Measurements from ENCODE around the gene PPP1R3F.
A peak's percentile ranks its signal among the peaks of the same experiment; 100 is the strongest.
"Not testable (repeated sequence)": the region's sequence is repeated elsewhere in the genome, so short reads cannot be mapped to it uniquely, and the experiment has no call there.

PPP1R3F gene

DNA sequence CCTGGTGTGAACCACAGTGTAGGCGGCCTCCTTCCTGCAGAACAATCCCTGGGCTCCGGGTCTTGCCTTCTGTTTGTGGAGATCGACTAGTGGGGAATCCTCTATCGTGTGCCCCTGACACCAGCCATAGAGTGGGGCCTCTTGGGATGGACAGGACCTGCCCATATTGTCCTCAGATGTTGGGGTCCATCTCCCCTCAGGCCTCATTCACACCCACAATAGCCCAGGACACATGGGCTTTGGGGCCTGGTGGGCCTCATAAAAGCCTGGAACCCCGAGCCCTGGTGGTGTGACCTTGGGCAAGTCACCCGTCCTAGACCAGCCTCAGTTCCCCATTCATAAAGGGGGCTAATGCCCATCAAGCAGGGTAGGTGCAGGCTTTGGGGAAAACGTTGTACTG lies 20.6 kb downstream of the PPP1R3F start:
- no peak for DNase-seq (ENCODE audit: low spot score)
- in situ Hi-C loops (cut with MboI; ENCODE audit: low sequenced_read_pairs, unreplicated experiment), result no loop called here
- no peak for TF ChIP-seq CTCF (IDR thresholded peaks at IDR 0.05; ENCODE audit: borderline replicate concordance, control extremely low read depth, extremely low read depth, insufficient read depth, missing control alignments)

DNA sequence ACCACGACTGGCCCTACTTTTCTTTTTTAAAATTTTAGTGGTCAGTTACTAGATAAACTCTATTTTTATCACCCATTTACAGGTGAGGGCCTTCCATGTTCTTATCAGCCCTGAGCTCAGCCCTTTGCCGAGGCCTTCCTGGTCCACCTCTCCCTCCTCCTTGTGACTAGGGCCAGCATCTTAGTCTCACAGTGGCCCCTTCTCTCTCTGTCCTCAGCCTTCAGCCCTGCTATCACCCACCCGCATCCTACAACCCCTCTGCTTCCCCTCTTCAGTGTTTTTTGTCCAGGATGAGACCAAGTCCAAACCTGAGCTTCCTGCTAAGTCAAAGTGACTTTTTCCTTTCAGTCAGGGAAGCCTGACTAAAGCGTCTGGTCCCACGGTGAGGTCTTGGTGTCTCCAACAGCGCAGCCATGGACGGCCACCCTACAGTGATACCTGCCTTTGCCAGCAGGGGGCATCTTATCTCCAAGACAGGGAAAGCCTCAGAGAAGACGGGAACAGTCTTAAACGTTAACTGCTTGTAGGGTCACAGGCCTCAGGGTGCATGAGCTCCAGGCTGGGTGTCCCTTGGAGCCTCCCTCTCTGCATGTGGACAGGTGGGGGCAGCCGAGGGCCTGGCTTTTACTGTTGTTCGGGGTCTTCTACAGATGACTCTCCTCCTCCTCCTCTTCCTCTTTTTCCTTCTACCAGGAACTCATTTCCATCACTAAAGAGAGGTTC lies 22.2 kb downstream of the PPP1R3F start:
- in situ Hi-C loops (cut with MboI; ENCODE audit: low sequenced_read_pairs, unreplicated experiment), result no loop called here
- peak; percentile 60 for DNase-seq (ENCODE audit: low spot score)
- TF ChIP-seq CTCF (IDR thresholded peaks at IDR 0.05; ENCODE audit: borderline replicate concordance, control extremely low read depth, extremely low read depth, insufficient read depth, missing control alignments), result peak; percentile 58

DNA sequence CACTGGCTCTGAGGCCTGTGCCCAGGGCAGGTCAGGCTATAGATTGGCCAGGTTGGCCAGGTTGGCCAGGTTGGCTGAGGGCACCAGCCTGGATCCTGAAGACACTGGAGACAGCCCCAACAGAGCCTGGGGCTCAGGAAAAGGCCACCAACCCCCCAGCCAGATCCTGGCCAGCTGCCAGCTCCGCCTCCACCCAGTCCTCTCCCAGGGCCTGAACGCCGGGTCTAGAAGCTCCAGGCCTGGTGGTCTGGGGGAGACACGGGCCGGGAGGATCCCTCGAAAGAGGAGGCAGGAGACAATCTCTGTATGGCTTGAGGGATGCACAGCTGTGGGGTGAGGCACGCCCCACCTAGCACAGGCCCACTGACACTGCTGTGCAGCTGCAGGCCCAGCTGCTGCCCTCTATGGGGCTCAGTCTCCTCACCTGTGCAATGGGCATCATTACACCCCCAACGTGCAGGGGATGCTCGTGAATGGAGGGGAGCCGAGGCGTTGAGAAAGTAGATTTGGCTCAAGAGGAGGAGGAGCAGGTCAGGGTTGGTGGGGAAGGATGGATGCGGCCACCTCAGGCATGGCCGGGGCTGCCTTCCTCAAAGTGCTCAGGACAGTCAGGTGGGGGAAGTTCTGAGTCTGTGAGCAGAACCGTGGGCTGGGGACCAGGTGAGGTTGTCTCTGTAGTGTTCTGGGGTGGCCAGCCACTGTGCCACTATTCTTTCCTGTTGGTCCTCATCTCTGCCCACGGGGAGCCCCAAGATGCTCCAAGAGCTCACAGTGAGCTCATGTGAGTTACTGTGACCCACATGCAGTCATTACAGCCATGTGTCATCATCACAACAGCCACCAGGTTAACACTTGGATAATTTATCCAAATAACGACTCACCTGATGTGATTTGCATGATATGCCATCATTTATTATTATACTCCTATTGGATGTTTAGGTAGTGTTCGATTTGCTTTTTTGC lies 23.1 kb downstream of the PPP1R3F start:
- DNase-seq (ENCODE audit: low spot score), result no peak
- in situ Hi-C loops (cut with MboI; ENCODE audit: low sequenced_read_pairs, unreplicated experiment), result no loop called here
- no peak for TF ChIP-seq CTCF (IDR thresholded peaks at IDR 0.05; ENCODE audit: borderline replicate concordance, control extremely low read depth, extremely low read depth, insufficient read depth, missing control alignments)

- DNase-seq (ENCODE audit: low spot score); in situ Hi-C loops (cut with MboI; ENCODE audit: low sequenced_read_pairs, unreplicated experiment): not testable (repeated sequence)
Observed at GRCh38 chrX:49299293-49299692, 29.7 kb downstream of the PPP1R3F start.

DNA sequence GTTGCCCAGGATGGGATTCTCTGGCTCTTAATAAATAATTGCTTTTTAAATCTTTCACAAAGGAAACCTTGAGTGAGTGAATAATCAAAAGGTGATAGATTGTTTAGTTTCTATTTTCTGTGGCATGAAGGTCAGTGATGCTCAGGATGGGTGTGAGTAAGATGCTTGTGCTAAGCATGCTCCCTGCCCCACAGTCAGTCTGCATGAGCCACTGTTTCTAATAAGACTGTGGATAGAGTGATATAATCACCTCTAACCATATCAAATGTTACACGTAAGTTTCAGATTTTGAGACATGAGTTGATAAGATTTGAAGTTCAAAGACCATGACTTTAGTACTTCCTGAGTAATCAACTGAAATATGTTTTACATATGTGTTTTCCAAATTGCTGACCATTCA lies 31.1 kb downstream of the PPP1R3F start:
- DNase-seq (ENCODE audit: low spot score), result no peak
- no peak for TF ChIP-seq CTCF (IDR thresholded peaks at IDR 0.05; ENCODE audit: borderline replicate concordance, control extremely low read depth, extremely low read depth, insufficient read depth, missing control alignments)
- in situ Hi-C loops (cut with MboI; ENCODE audit: low sequenced_read_pairs, unreplicated experiment), result no loop called here

DNA sequence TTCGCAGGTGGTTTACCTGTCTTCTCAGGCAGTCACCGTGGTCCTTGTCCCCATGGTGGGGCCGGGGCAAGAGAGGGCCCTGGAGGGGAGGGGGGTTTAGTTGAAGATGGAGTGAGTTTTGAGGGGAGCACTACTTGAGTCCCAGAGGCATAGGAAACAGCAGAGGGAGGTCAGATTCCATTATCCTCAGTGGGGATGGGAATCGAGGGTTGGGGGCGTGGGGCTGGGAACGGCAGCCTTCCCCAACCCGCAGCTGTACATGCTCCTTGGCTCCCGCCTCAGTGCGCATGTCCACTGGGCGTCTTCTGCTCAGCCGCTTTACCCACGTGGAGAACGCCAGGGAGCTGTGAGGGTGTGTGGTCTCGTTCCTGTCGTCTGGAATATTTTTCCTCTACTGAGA lies 33.8 kb downstream of the PPP1R3F start, which contains the start of gene GAGE10:
TSS of gene GAGE10 (plus strand) at position 301 of the 400 bp plus-strand sequence. CDS start 1,214 bp downstream, outside the sequence.
- no peak for DNase-seq (ENCODE audit: low spot score)
- in situ Hi-C loops (cut with MboI; ENCODE audit: low sequenced_read_pairs, unreplicated experiment), result no loop called here
- TF ChIP-seq CTCF (IDR thresholded peaks at IDR 0.05; ENCODE audit: borderline replicate concordance, control extremely low read depth, extremely low read depth, insufficient read depth, missing control alignments), result no peak

DNA sequence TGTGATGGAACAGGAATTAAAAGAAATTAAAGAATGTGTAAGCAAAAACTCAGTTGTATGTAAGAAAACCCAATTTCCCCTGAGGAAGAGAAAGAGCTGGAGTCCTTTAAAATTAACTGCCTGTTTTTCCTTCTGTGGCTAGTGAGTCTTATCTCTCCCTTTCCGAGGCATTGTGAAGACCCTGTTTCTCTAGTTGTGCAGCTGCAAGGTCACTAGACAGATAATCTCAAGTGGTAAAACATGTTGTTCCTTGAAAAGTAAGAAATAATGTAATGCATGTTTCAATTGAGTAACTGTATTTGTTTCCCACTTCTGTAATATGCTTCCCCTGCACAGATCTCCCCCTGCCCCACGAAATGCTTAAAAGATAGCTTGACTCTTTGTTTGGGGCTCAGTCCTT lies 38.2 kb downstream of the PPP1R3F start:
- DNase-seq (ENCODE audit: low spot score); in situ Hi-C loops (cut with MboI; ENCODE audit: low sequenced_read_pairs, unreplicated experiment): not testable (repeated sequence)
